IMR-90 (cell line): ENCODE results near the gene ACTG2. TPM values are rescaled to one million over a fixed set of nuclear protein-coding genes. Genes with fewer than 3 reads are reported as not detected.

ENCODE experiments used
- ATAC-seq: fragments of 200-7000 bp; cut with Tn5 transposase; 2 replicates; pipeline ENCODE4 v1.9.1; 2020; ENCODE audit warnings: low read depth, mild to moderate bottlenecking, moderate library complexity
- BruUV-seq: library from RNA; stranded (reverse); fragments of 400-500 nt; replicated peaks from 2 replicates; lab custom pipeline; 2021; lab: Mats Ljungman, UMichigan
- CTCF ChIA-PET: fragments of 300-600 bp; formaldehyde crosslinking; extraction: SDS; loops from one replicate; lab custom pipeline; 2021; ENCODE audit warnings: antibody characterized with exemption; lab: Yijun Ruan, JAX
- POLR2A ChIA-PET: fragments of 300-600 bp; sonication (Branson Sonifier 250); formaldehyde crosslinking; loops from one replicate; lab custom pipeline; 2022; ENCODE audit warnings: antibody characterized with exemption; ENCODE audit not compliant: unreplicated experiment; lab: Charles Lee
- DNase-seq: peaks from one replicate; pipeline ENCODE4 v3.0.0; 2013
- H2AFZ ChIP-seq: replicated peaks from 2 replicates; pipeline ENCODE3; 2013; ENCODE audit warnings: low read length, mild to moderate bottlenecking; ENCODE audit not compliant: poor library complexity
- H2AK5ac ChIP-seq: 2 replicates; pipeline ENCODE4 v1.6.1; 2013; ENCODE audit warnings: low read depth, low read length, inconsistent platforms
- H2AK9ac ChIP-seq: replicated peaks from 2 replicates; pipeline ENCODE3; 2013; ENCODE audit warnings: mild to moderate bottlenecking, low read depth, low read length, moderate library complexity; ENCODE audit not compliant: poor library complexity
- H2BK120ac ChIP-seq: 2 replicates; pipeline ENCODE4 v1.6.1; 2013; ENCODE audit warnings: low read depth, low read length, inconsistent platforms
- H2BK15ac ChIP-seq: 3 replicates; pipeline ENCODE4 v1.6.1; 2013; ENCODE audit warnings: low read depth, low read length, inconsistent platforms
- H2BK20ac ChIP-seq: 2 replicates; pipeline ENCODE4 v1.6.1; 2013; ENCODE audit warnings: low read depth, mild to moderate bottlenecking, inconsistent platforms, low read length, moderate library complexity
- H2BK5ac ChIP-seq: 2 replicates; pipeline ENCODE4 v1.6.1; 2013; ENCODE audit warnings: mild to moderate bottlenecking, low read depth, low read length, inconsistent platforms; ENCODE audit not compliant: poor library complexity, severe bottlenecking
- H3K14ac ChIP-seq: replicated peaks from 2 replicates; pipeline ENCODE4 v1.6.1; 2013; ENCODE audit warnings: low read depth, low read length, inconsistent platforms
- H3K18ac ChIP-seq: 2 replicates; pipeline ENCODE4 v1.6.1; 2013; ENCODE audit warnings: low read depth, low read length, control low read depth
- H3K23ac ChIP-seq: 2 replicates; pipeline ENCODE4 v1.6.1; 2013; ENCODE audit warnings: low read depth, low read length, inconsistent platforms
- H3K27ac ChIP-seq: 2 replicates; pipeline ENCODE4 v1.5.1; 2013; ENCODE audit warnings: mild to moderate bottlenecking, control low read depth, low read length; ENCODE audit not compliant: insufficient read depth
- H3K27me3 ChIP-seq: 2 replicates; pipeline ENCODE4 v1.6.1; 2013; ENCODE audit warnings: low read length; ENCODE audit not compliant: control insufficient read depth, insufficient read depth
- H3K36me3 ChIP-seq: 2 replicates; pipeline ENCODE4 v1.6.1; 2013; ENCODE audit warnings: low read length, mixed read lengths; ENCODE audit not compliant: control insufficient read depth, insufficient read depth
- H3K4ac ChIP-seq: 2 replicates; pipeline ENCODE4 v1.6.1; 2013; ENCODE audit warnings: low read depth, low read length, inconsistent platforms
- H3K4me1 ChIP-seq: 2 replicates; pipeline ENCODE4 v1.6.1; 2013; ENCODE audit warnings: low read length, mixed read lengths; ENCODE audit not compliant: control insufficient read depth, insufficient read depth
- H3K4me2 ChIP-seq: 2 replicates; pipeline ENCODE4 v1.6.1; 2013; ENCODE audit warnings: low read depth, mild to moderate bottlenecking, control low read depth, low read length, moderate library complexity
- H3K4me3 ChIP-seq: 2 replicates; pipeline ENCODE4 v1.5.1; 2013; ENCODE audit warnings: low read depth, mild to moderate bottlenecking, control low read depth, low read length, moderate library complexity; ENCODE audit not compliant: insufficient read depth
- H3K56ac ChIP-seq: 2 replicates; pipeline ENCODE4 v1.6.1; 2013; ENCODE audit warnings: low read length, inconsistent platforms; ENCODE audit not compliant: insufficient read depth; ENCODE audit errors: extremely low read depth
- H3K79me1 ChIP-seq, 2 experiments: 2 replicates each; pipeline ENCODE4 v1.6.1; 2013; ENCODE audit warnings: low read length in 2 of 2, inconsistent platforms in 1 of 2, low read depth in 1 of 2
- H3K9ac ChIP-seq: 2 replicates; pipeline ENCODE4 v1.6.1; 2013; ENCODE audit warnings: low read depth, low read length, control low read depth
- H3K9me1 ChIP-seq: 2 replicates; pipeline ENCODE4 v1.6.1; 2013; ENCODE audit warnings: low read length, inconsistent platforms; ENCODE audit not compliant: insufficient read depth
- H3K9me3 ChIP-seq: 2 replicates; pipeline ENCODE4 v1.6.1; 2013; ENCODE audit warnings: low read length; ENCODE audit not compliant: control insufficient read depth, insufficient read depth
- H4K20me1 ChIP-seq: 2 replicates; pipeline ENCODE4 v1.6.1; 2013; ENCODE audit warnings: low read length, inconsistent platforms; ENCODE audit not compliant: insufficient read depth
- H4K5ac ChIP-seq: 2 replicates; pipeline ENCODE4 v1.6.1; 2013; ENCODE audit warnings: mild to moderate bottlenecking, low read depth, low read length, control low read depth
- H4K8ac ChIP-seq, 2 experiments: 2 replicates each; pipeline ENCODE4 v1.6.1; 2013; ENCODE audit warnings: low read depth in 2 of 2, low read length in 2 of 2, control low read depth in 1 of 2, inconsistent platforms in 1 of 2
- H4K91ac ChIP-seq: 2 replicates; pipeline ENCODE4 v1.6.1; 2013; ENCODE audit warnings: low read depth, low read length, inconsistent platforms; ENCODE audit not compliant: insufficient read depth
- BHLHE40 ChIP-seq: fragments of 150-350 bp; IDR thresholded peaks from 2 replicates; pipeline ENCODE4 v1.6.1; 2016; ENCODE audit warnings: mild to moderate bottlenecking, low read depth, low read length
- CEBPB ChIP-seq: IDR thresholded peaks from 2 replicates; pipeline ENCODE4 v1.6.1; 2012; ENCODE audit warnings: low read depth, low read length, improper control_type of control experiment
- CHD1 ChIP-seq: IDR thresholded peaks from 2 replicates; pipeline ENCODE4 v1.6.1; 2012; ENCODE audit warnings: low read depth, low read length, improper control_type of control experiment
- MAFK ChIP-seq: IDR thresholded peaks from 2 replicates; pipeline ENCODE4 v1.6.1; 2012; ENCODE audit warnings: low read depth, low read length, improper control_type of control experiment
- MAZ ChIP-seq: IDR thresholded peaks from 2 replicates; pipeline ENCODE4 v1.6.1; 2012; ENCODE audit warnings: low read depth, mild to moderate bottlenecking, low read length, improper control_type of control experiment, moderate library complexity, borderline replicate concordance
- MXI1 ChIP-seq: IDR thresholded peaks from 2 replicates; pipeline ENCODE4 v1.6.1; 2012; ENCODE audit warnings: low read depth, mild to moderate bottlenecking, low read length, moderate library complexity, borderline replicate concordance
- NFE2L2 ChIP-seq: fragments of 150-350 bp; IDR thresholded peaks from 2 replicates; pipeline ENCODE4 v1.6.1; 2016; ENCODE audit warnings: low read depth, mild to moderate bottlenecking, low read length
- RCOR1 ChIP-seq: IDR thresholded peaks from 2 replicates; pipeline ENCODE4 v1.6.1; 2012; ENCODE audit warnings: mild to moderate bottlenecking, low read length, improper control_type of control experiment; ENCODE audit not compliant: insufficient replicate concordance
- SMC3 ChIP-seq: fragments of 150-350 bp; IDR thresholded peaks from 2 replicates; pipeline ENCODE4 v1.6.1; 2016; ENCODE audit warnings: low read depth, mild to moderate bottlenecking, antibody characterized with exemption, low read length, moderate library complexity
- WGBS, 2 experiments: methylation state at CpG; one replicate each; pipeline versions ENCODE4 v1.1.5 to v1.1.7; 2013; ENCODE audit warnings: missing lambda C conversion rate in 2 of 2; ENCODE audit not compliant: insufficient read length in 1 of 2; ENCODE audit errors: extremely low coverage in 2 of 2; 5-methylcytosine and 5-hydroxymethylcytosine counted together
- dilution Hi-C: fragments of 300-500 bp; cut with HindIII; formaldehyde crosslinking; loops from one replicate; pipeline ENCODE4 v1.14.3; 2018; ENCODE audit warnings: low sequenced_read_pairs; ENCODE audit not compliant: unreplicated experiment
- in situ Hi-C: fragments of 300-500 bp; cut with MboI; formaldehyde crosslinking; loops from 3 replicates; pipeline ENCODE4 v1.14.3; 2019; ENCODE audit warnings: low sequenced_read_pairs, inconsistent platforms, mixed read lengths
- intact Hi-C: fragments of 100-400 bp; cut with micrococcal nuclease; formaldehyde crosslinking; loops from 2 replicates; pipeline ENCODE4 v1.10.0; 2022
- polyA plus RNA-seq, 3 experiments: library from polyadenylated mRNA; depleted of rRNA; stranded (reverse); fragments of >200 nt; gene quantifications; 2 replicates each; pipeline ENCODE4 v1.2.3, GENCODE V29; 2012; ENCODE audit warnings: low replicate concordance in 1 of 3
- total RNA-seq: library from RNA; depleted of rRNA; stranded (reverse); fragments of >200 nt; gene quantifications from 2 replicates; pipeline ENCODE4 v1.2.3, GENCODE V29; 2012
- TF ChIP-seq, protein P1 (sequence below): fragments of 150-350 bp; IDR thresholded peaks from 2 replicates; pipeline ENCODE4 v1.6.1; 2016; ENCODE audit warnings: low read depth, mild to moderate bottlenecking, low read length, moderate library complexity, borderline replicate concordance
- TF ChIP-seq, protein P2 (sequence below): conservative IDR thresholded peaks from 2 replicates; pipeline ENCODE4 v1.5.1; 2012; ENCODE audit warnings: mild to moderate bottlenecking, low read depth, low read length, improper control_type of control experiment

ACTG2 gene
- total and polyA plus RNA-seq, 2 of the 4 experiments (the other 2 are of a cell fraction): 523 to 899 TPM

DNA sequence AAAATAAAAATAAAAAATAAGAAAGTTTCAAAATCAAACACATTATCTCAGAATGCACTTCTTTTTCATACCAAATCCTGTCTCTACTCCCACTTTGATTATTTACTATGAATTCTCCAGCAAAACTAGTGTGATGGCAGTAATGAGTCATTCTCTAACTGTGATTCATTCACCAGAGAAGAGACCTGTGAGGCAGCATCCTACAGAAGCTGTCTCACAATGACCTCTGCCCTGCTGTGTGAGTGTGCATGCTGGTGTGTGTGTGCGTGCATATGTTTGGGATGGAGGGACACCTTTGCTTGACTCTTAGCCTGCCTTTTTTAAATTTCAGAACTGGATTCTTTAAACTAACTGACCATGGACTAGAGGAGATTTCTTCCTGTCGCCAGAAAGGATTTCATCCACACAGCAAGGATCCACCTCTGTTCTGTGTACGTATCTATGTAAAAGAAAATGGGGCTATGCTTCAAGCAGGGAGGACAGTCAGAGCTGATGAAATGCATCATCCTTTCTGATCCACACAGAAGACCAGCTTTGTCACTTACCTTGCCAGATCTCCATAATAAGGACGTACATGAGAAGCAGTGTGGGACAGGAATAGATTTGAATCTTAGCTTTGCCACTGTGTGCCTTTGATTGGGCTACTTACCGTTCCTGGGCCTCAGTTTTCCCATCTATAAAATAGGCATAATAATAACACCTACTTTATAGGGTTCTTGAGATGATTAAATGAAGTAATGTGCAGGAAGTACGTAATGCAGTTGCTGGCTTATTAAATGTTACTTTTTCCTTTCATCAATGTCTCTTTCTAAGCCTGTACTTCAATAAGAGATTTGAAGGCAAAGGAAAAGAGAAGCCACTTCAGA is 32.9 kb upstream of the ACTG2 start (continued):
- TF ChIP-seq, protein P1, sequence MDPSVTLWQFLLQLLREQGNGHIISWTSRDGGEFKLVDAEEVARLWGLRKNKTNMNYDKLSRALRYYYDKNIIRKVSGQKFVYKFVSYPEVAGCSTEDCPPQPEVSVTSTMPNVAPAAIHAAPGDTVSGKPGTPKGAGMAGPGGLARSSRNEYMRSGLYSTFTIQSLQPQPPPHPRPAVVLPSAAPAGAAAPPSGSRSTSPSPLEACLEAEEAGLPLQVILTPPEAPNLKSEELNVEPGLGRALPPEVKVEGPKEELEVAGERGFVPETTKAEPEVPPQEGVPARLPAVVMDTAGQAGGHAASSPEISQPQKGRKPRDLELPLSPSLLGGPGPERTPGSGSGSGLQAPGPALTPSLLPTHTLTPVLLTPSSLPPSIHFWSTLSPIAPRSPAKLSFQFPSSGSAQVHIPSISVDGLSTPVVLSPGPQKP: no peak

DNA sequence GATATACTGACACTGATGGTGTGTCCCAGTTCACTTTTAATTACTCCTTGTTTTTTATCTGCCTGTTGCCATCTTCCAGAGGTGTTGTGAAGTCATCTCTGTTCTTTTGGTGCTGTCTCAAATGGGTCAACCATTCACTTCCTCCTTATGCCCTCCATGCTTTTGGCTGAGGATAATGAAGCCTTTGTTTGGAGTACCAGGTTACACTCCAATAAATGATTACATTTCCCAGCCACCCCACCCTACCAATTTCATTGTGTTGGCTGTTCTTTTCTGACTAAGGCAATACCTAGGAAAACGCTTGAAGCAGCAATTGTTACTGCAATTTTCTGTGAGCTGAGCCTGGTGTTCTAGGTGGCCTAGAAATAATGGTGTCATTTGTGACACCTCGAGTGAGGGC is 29.8 kb upstream of the ACTG2 start:
- H2BK20ac ChIP-seq: no peak overlapping the region
- H3K9ac ChIP-seq: no peak overlapping the region
- H3K4me3 ChIP-seq: no peak overlapping the region
- ATAC-seq: no peak
- H3K18ac ChIP-seq: no peak overlapping the region
- no peak overlapping the region for H3K56ac ChIP-seq
- H2AK9ac ChIP-seq: no peak overlapping the region
- CTCF ChIA-PET: no interaction called here
- no peak overlapping the region for H2BK15ac ChIP-seq
- no peak overlapping the region for H2AFZ ChIP-seq
- H2BK120ac ChIP-seq: no peak overlapping the region
- peaks cover 6% of the 10 kb centered on the region for H3K4me1 ChIP-seq
- no peak for DNase-seq
- WGBS, 2 experiments: 83% methylated on average over 1 of the region's 2 CpGs; no CpG with 5 or more reads in 1 of the 2 experiments
- peaks cover 7% of the 10 kb centered on the region; the same call in 1 of the 2 replicates for H4K20me1 ChIP-seq
- POLR2A ChIA-PET: interaction anchor here (0.6 kb wide), 1 partner anchor 316 kb away, joined by 3 read pairs; the partner anchor contains the start of gene MOB1A
- peaks cover 7% of the 10 kb centered on the region for H3K9me1 ChIP-seq
- H3K36me3 ChIP-seq: peaks cover 24% of the 10 kb centered on the region
- H3K9me3 ChIP-seq: no peaks in the 10 kb centered on the region
- in situ Hi-C loops: no loop called here
- H3K4me2 ChIP-seq: no peak overlapping the region
- dilution Hi-C loops: no loop called here
- no peak overlapping the region for H3K14ac ChIP-seq
- no peak overlapping the region for H4K8ac ChIP-seq
- H2BK5ac ChIP-seq: no peak overlapping the region
- BruUV-seq: no TSS peak
- H2AK5ac ChIP-seq: no peak overlapping the region
- no peak overlapping the region for H4K5ac ChIP-seq
- no peak overlapping the region for H4K91ac ChIP-seq
- no peaks in the 10 kb centered on the region for H3K27me3 ChIP-seq
- H3K23ac ChIP-seq: no peak overlapping the region
- no peak overlapping the region for H3K27ac ChIP-seq
- H3K79me1 ChIP-seq: peaks cover 0 to 8% of the 10 kb centered on the region in 2 experiments; a peak in 2 of 4 replicates
- no peak overlapping the region for H3K4ac ChIP-seq
- intact Hi-C loops: no loop called here
- TF ChIP-seq, protein P2, sequence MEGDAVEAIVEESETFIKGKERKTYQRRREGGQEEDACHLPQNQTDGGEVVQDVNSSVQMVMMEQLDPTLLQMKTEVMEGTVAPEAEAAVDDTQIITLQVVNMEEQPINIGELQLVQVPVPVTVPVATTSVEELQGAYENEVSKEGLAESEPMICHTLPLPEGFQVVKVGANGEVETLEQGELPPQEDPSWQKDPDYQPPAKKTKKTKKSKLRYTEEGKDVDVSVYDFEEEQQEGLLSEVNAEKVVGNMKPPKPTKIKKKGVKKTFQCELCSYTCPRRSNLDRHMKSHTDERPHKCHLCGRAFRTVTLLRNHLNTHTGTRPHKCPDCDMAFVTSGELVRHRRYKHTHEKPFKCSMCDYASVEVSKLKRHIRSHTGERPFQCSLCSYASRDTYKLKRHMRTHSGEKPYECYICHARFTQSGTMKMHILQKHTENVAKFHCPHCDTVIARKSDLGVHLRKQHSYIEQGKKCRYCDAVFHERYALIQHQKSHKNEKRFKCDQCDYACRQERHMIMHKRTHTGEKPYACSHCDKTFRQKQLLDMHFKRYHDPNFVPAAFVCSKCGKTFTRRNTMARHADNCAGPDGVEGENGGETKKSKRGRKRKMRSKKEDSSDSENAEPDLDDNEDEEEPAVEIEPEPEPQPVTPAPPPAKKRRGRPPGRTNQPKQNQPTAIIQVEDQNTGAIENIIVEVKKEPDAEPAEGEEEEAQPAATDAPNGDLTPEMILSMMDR: no peak
- TF ChIP-seq BHLHE40 (no peak), NFE2L2 (no peak), MAZ (no peak), RCOR1 (no peak), CEBPB (no peak), MAFK (no peak), MXI1 (no peak), SMC3 (no peak), CHD1 (no peak)
- TF ChIP-seq, protein P1: no peak
